Measurements from ENCODE around the gene JOSD1.

Gene JOSD1

GRCh38 chr22:38700789-38701628, at the start of gene JOSD1:
JOSD1 (minus strand) TSS chr22:38700943; CDS start chr22:38699987, 956 bp downstream.
- Histone ChIP-seq H3K4me1 (ENCODE audit: insufficient read depth, low read length) (peaks cover 23% of the 10 kb centered on the region), H3K27me3 (ENCODE audit: insufficient read depth, low read length) (peaks cover 5% of the 10 kb centered on the region; the same call in 1 of the 2 replicates), H3K9me3 (ENCODE audit: insufficient read depth, low read depth, low read length) (no peaks in the 10 kb centered on the region)

GRCh38 chr22:38750104-38750503, 49.4 kb upstream of the JOSD1 start:
- H3K4me1 ChIP-seq (ENCODE audit: insufficient read depth, low read length): peaks cover 7% of the 10 kb centered on the region; the same call in 1 of the 2 replicates
- peaks cover 3% of the 10 kb centered on the region; the same call in 1 of the 2 replicates for H3K36me3 ChIP-seq (ENCODE audit: insufficient read depth, low read depth, low read length)
- peaks cover 10% of the 10 kb centered on the region; the same call in 1 of the 2 replicates for H3K27me3 ChIP-seq (ENCODE audit: insufficient read depth, low read length)
- H3K9me3 ChIP-seq (ENCODE audit: insufficient read depth, low read depth, low read length): no peaks in the 10 kb centered on the region
- H3K4me3 ChIP-seq (ENCODE audit: low read length): no peak overlapping the region
- H3K27ac ChIP-seq (ENCODE audit: low read length): no peak overlapping the region
- H3K9ac ChIP-seq (ENCODE audit: low read depth, low read length): no peak overlapping the region

More at GRCh38 chr22:38700789-38701628, at the start of gene JOSD1:
- peaks cover 4% of the 10 kb centered on the region; the same call in 1 of the 2 replicates for H3K36me3 ChIP-seq (ENCODE audit: insufficient read depth, low read depth, low read length)
- H3K9ac ChIP-seq (ENCODE audit: low read depth, low read length): peak within 1 kb of the TSS; percentile 86
- peak within 1 kb of the TSS; percentile 84 for H3K4me3 ChIP-seq (ENCODE audit: low read length)
- H3K27ac ChIP-seq (ENCODE audit: low read length): no peak within 1 kb of the TSS

- no peaks in the 10 kb centered on the region for H3K4me1 ChIP-seq (ENCODE audit: insufficient read depth, low read length)
- H3K4me3 ChIP-seq (ENCODE audit: low read length): no peak overlapping the region
- no peaks in the 10 kb centered on the region for H3K9me3 ChIP-seq (ENCODE audit: insufficient read depth, low read depth, low read length)
- H3K27ac ChIP-seq (ENCODE audit: low read length): no peak overlapping the region
- no peak overlapping the region for H3K9ac ChIP-seq (ENCODE audit: low read depth, low read length)
- peaks cover 9% of the 10 kb centered on the region; the same call in 1 of the 2 replicates for H3K36me3 ChIP-seq (ENCODE audit: insufficient read depth, low read depth, low read length)
- peaks cover 2% of the 10 kb centered on the region; the same call in 1 of the 2 replicates for H3K27me3 ChIP-seq (ENCODE audit: insufficient read depth, low read length)
These were observed 47.9 kb upstream of the JOSD1 start for GRCh38 chr22:38748487-38749136.

- Histone ChIP-seq H3K4me1 (ENCODE audit: insufficient read depth, low read length) (no peaks in the 10 kb centered on the region), H3K27ac (ENCODE audit: low read length) (no peak overlapping the region), H3K36me3 (ENCODE audit: insufficient read depth, low read depth, low read length) (peaks cover 19% of the 10 kb centered on the region), H3K4me3 (ENCODE audit: low read length) (no peak overlapping the region), H3K9me3 (ENCODE audit: insufficient read depth, low read depth, low read length) (no peaks in the 10 kb centered on the region), H3K9ac (ENCODE audit: low read depth, low read length) (no peak overlapping the region), H3K27me3 (ENCODE audit: insufficient read depth, low read length) (no peaks in the 10 kb centered on the region)
These were observed 45.1 kb upstream of the JOSD1 start for GRCh38 chr22:38745676-38746460.

- Histone ChIP-seq H3K36me3 (ENCODE audit: insufficient read depth, low read depth, low read length) (peaks cover 23% of the 10 kb centered on the region), H3K27ac (ENCODE audit: low read length) (no peak overlapping the region), H3K4me1 (ENCODE audit: insufficient read depth, low read length) (no peaks in the 10 kb centered on the region), H3K4me3 (ENCODE audit: low read length) (no peak overlapping the region), H3K9ac (ENCODE audit: low read depth, low read length) (no peak overlapping the region), H3K27me3 (ENCODE audit: insufficient read depth, low read length) (no peaks in the 10 kb centered on the region), H3K9me3 (ENCODE audit: insufficient read depth, low read depth, low read length) (no peaks in the 10 kb centered on the region)
These were observed 44.2 kb upstream of the JOSD1 start for GRCh38 chr22:38744981-38745380.

- Histone ChIP-seq H3K9me3 (ENCODE audit: insufficient read depth, low read depth, low read length) (no peaks in the 10 kb centered on the region), H3K27me3 (ENCODE audit: insufficient read depth, low read length) (no peaks in the 10 kb centered on the region), H3K36me3 (ENCODE audit: insufficient read depth, low read depth, low read length) (peaks cover 28% of the 10 kb centered on the region), H3K4me3 (ENCODE audit: low read length) (no peak overlapping the region), H3K4me1 (ENCODE audit: insufficient read depth, low read length) (no peaks in the 10 kb centered on the region), H3K27ac (ENCODE audit: low read length) (no peak overlapping the region), H3K9ac (ENCODE audit: low read depth, low read length) (no peak overlapping the region)
These were observed 41.6 kb upstream of the JOSD1 start for GRCh38 chr22:38742176-38742942.

- peaks cover 29% of the 10 kb centered on the region for H3K36me3 ChIP-seq (ENCODE audit: insufficient read depth, low read depth, low read length)
- no peaks in the 10 kb centered on the region for H3K4me1 ChIP-seq (ENCODE audit: insufficient read depth, low read length)
- H3K9ac ChIP-seq (ENCODE audit: low read depth, low read length): no peak overlapping the region
- no peaks in the 10 kb centered on the region for H3K9me3 ChIP-seq (ENCODE audit: insufficient read depth, low read depth, low read length)
- H3K27ac ChIP-seq (ENCODE audit: low read length): no peak overlapping the region
- H3K4me3 ChIP-seq (ENCODE audit: low read length): no peak overlapping the region
- H3K27me3 ChIP-seq (ENCODE audit: insufficient read depth, low read length): no peaks in the 10 kb centered on the region
These were observed 40.8 kb upstream of the JOSD1 start for GRCh38 chr22:38741576-38741975.

- no peaks in the 10 kb centered on the region for H3K9me3 ChIP-seq (ENCODE audit: insufficient read depth, low read depth, low read length)
- H3K27me3 ChIP-seq (ENCODE audit: insufficient read depth, low read length): no peaks in the 10 kb centered on the region
- H3K4me1 ChIP-seq (ENCODE audit: insufficient read depth, low read length): no peaks in the 10 kb centered on the region
- H3K36me3 ChIP-seq (ENCODE audit: insufficient read depth, low read depth, low read length): peaks cover 30% of the 10 kb centered on the region
- H3K9ac ChIP-seq (ENCODE audit: low read depth, low read length): no peak overlapping the region
- H3K4me3 ChIP-seq (ENCODE audit: low read length): no peak overlapping the region
- no peak overlapping the region for H3K27ac ChIP-seq (ENCODE audit: low read length)
These were observed 40.4 kb upstream of the JOSD1 start for GRCh38 chr22:38741166-38741565.

- no peaks in the 10 kb centered on the region for H3K9me3 ChIP-seq (ENCODE audit: insufficient read depth, low read depth, low read length)
- H3K4me3 ChIP-seq (ENCODE audit: low read length): no peak overlapping the region
- peaks cover 30% of the 10 kb centered on the region for H3K36me3 ChIP-seq (ENCODE audit: insufficient read depth, low read depth, low read length)
- no peaks in the 10 kb centered on the region for H3K4me1 ChIP-seq (ENCODE audit: insufficient read depth, low read length)
- H3K27me3 ChIP-seq (ENCODE audit: insufficient read depth, low read length): no peaks in the 10 kb centered on the region
- no peak overlapping the region for H3K27ac ChIP-seq (ENCODE audit: low read length)
- no peak overlapping the region for H3K9ac ChIP-seq (ENCODE audit: low read depth, low read length)
These were observed 40.0 kb upstream of the JOSD1 start for GRCh38 chr22:38740754-38741153.

- Histone ChIP-seq H3K27ac (ENCODE audit: low read length) (no peak overlapping the region), H3K9me3 (ENCODE audit: insufficient read depth, low read depth, low read length) (no peaks in the 10 kb centered on the region), H3K4me3 (ENCODE audit: low read length) (no peak overlapping the region), H3K4me1 (ENCODE audit: insufficient read depth, low read length) (no peaks in the 10 kb centered on the region), H3K9ac (ENCODE audit: low read depth, low read length) (no peak overlapping the region), H3K36me3 (ENCODE audit: insufficient read depth, low read depth, low read length) (peaks cover 28% of the 10 kb centered on the region), H3K27me3 (ENCODE audit: insufficient read depth, low read length) (no peaks in the 10 kb centered on the region)
These were observed 39.5 kb upstream of the JOSD1 start for GRCh38 chr22:38740116-38740723.

Measured in iPS-20b (cell line).